Measurements from ENCODE around the gene XKR7.

- no peak for TF ChIP-seq CTCF (IDR thresholded peaks at IDR 0.05; ENCODE audit: insufficient read depth, low read depth, low read length)
- no peak for TF ChIP-seq EZH2 (IDR thresholded peaks at IDR 0.05; ENCODE audit: insufficient read depth, low read length)
These were observed 69.0 kb downstream of the XKR7 start for GRCh38 chr20:32036716-32037485.
